MCF 10A (cell line): ENCODE data around the gene DIO1. TPM values are rescaled to one million over a fixed set of nuclear protein-coding genes. Genes with fewer than 3 reads are reported as not detected.

Source experiments
- BruUV-seq: library from RNA; stranded (reverse); fragments of 400-500 nt; replicated peaks from 2 replicates; lab custom pipeline; 2021; lab: Mats Ljungman, UMichigan
- CTCF ChIA-PET: fragments of 300-600 bp; sonication (Branson Sonifier 250); formaldehyde crosslinking; extraction: SDS; loops from one replicate; lab custom pipeline; 2021; ENCODE audit warnings: antibody characterized with exemption, inconsistent platforms; lab: Yijun Ruan, JAX
- POLR2A ChIA-PET: fragments of 300-600, 350-650 bp; sonication (Branson Sonifier 250); formaldehyde crosslinking; extraction: SDS; loops from one replicate; lab custom pipeline; 2020; ENCODE audit warnings: antibody characterized with exemption, inconsistent platforms; lab: Yijun Ruan, JAX
- DNase-seq: peaks from one replicate; pipeline ENCODE4 v3.0.0-alpha.2; 2018; ENCODE audit not compliant: unreplicated experiment
- H3K27ac Mint-ChIP-seq: one replicate; pipeline ENCODE4 v1.8.0; 2022; ENCODE audit warnings: mild to moderate bottlenecking, low read depth, mixed read lengths; ENCODE audit not compliant: unreplicated experiment
- H3K27me3 Mint-ChIP-seq: one replicate; pipeline ENCODE4 v1.8.0; 2022; ENCODE audit warnings: mixed read lengths; ENCODE audit not compliant: insufficient read depth, unreplicated experiment
- H3K36me3 Mint-ChIP-seq: one replicate; pipeline ENCODE4 v1.8.0; 2022; ENCODE audit warnings: mild to moderate bottlenecking, moderate library complexity, mixed read lengths; ENCODE audit not compliant: insufficient read depth, unreplicated experiment
- H3K4me1 Mint-ChIP-seq: one replicate; pipeline ENCODE4 v1.8.0; 2022; ENCODE audit warnings: mixed read lengths; ENCODE audit not compliant: insufficient read depth, unreplicated experiment
- H3K4me3 Mint-ChIP-seq: one replicate; pipeline ENCODE4 v1.8.0; 2022; ENCODE audit warnings: mild to moderate bottlenecking, moderate library complexity, mixed read lengths; ENCODE audit not compliant: unreplicated experiment
- H3K9me3 Mint-ChIP-seq: one replicate; pipeline ENCODE4 v1.8.0; 2022; ENCODE audit warnings: mixed read lengths; ENCODE audit not compliant: unreplicated experiment
- intact Hi-C: fragments of 100-400 bp; cut with micrococcal nuclease; formaldehyde crosslinking; loops from 2 replicates; pipeline ENCODE4 v1.14.1; 2022
- total RNA-seq: library from RNA; stranded (reverse); gene quantifications from 2 replicates; pipeline ENCODE4 v1.2.3, GENCODE V29; 2022
- TF ChIP-seq, protein P1 (sequence below): fragments of 200-600 bp; IDR thresholded peaks from one replicate; pipeline ENCODE4 v1.8.0; 2022; ENCODE audit warnings: antibody characterized with exemption, mild to moderate bottlenecking; ENCODE audit not compliant: unreplicated experiment

DIO1 gene
- total RNA-seq, 1 experiment from 2014 or later: not detected

DNA sequence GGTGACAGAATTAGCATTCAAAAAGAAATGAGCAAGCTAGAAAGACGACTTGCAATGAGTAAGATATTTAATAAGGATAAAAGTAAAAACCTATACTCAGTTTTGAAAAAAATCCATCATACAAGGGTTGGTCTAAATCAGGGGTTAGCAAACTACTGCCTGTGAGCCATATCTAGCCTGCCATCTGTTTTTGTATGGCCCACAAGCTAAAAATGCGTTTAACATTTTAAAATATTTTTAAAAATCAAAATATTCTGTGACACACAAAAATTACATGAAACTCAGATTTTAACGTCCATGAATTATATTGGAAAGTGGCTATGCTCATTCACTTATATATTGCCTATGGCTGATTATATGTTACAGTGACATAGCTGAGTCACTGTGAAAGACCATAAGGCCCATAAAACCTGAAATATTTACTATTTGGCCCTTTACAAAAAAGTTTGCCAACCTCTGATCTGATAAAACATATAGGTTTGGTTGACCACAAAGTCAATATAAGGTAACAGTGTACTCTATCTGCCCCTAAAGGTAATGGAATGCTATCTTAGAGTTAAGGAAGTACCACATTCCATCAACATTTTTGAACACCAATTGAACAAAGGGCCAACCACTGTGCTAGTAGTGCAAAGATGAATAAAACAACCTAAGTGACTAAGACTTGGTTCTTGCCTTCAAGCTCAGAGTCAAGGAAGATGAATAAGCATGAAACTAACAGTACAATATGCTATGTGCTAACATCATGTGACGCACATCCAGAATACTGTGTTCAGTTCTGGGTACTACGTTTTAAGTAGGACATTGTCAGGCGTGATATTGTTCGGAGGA is 48.4 kb downstream of the DIO1 start:
- Mint-ChIP-seq H3K9me3 (no peaks in the 10 kb centered on the region), H3K27ac (no peak overlapping the region), H3K4me3 (no peak overlapping the region), H3K27me3 (no peaks in the 10 kb centered on the region), H3K36me3 (peaks cover 23% of the 10 kb centered on the region), H3K4me1 (peaks cover 37% of the 10 kb centered on the region)
- ChIA-PET CTCF (interaction anchor here (0.6 to 1.0 kb wide), 2 partner anchors 17 to 1891 kb away, joined by 3 read pairs; no protein-coding TSS in a partner anchor), POLR2A (interaction anchor here (1.0 to 1.1 kb wide), 2 partner anchors 18 to 22 kb away, joined by 3 to 4 read pairs; no protein-coding TSS in a partner anchor)
- intact Hi-C loops: no loop called here
- TF ChIP-seq, protein P1, sequence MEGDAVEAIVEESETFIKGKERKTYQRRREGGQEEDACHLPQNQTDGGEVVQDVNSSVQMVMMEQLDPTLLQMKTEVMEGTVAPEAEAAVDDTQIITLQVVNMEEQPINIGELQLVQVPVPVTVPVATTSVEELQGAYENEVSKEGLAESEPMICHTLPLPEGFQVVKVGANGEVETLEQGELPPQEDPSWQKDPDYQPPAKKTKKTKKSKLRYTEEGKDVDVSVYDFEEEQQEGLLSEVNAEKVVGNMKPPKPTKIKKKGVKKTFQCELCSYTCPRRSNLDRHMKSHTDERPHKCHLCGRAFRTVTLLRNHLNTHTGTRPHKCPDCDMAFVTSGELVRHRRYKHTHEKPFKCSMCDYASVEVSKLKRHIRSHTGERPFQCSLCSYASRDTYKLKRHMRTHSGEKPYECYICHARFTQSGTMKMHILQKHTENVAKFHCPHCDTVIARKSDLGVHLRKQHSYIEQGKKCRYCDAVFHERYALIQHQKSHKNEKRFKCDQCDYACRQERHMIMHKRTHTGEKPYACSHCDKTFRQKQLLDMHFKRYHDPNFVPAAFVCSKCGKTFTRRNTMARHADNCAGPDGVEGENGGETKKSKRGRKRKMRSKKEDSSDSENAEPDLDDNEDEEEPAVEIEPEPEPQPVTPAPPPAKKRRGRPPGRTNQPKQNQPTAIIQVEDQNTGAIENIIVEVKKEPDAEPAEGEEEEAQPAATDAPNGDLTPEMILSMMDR: no peak
- no peak for DNase-seq
- BruUV-seq: no TSS peak

DNA sequence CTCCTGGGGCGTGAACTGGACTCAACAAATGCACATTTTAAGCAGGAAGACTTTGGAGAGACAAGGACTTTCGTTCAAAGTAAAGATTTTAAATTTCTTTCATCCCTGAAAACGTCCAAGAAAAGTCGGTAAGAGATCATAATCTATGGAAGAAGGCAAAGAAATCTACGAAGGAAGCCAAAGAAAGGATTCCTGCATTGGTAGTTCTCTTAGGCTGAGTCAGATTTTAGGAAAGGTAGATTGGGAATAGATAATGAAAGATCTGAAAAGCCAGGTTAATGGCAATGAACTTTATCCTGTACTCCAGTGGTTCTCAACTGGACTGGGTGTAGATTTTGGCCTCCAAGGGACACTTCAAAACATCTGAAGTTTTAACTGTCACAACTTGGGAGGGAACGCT is 49.1 kb downstream of the DIO1 start:
- ChIA-PET CTCF (interaction anchor here (0.7 to 3.1 kb wide), 3 partner anchors 19 to 892 kb away, joined by 3 to 27 read pairs (median 3); no protein-coding TSS in a partner anchor), POLR2A (no interaction called here)
- DNase-seq: no peak
- Mint-ChIP-seq H3K36me3 (peaks cover 16% of the 10 kb centered on the region), H3K4me1 (peaks cover 34% of the 10 kb centered on the region), H3K27me3 (no peaks in the 10 kb centered on the region), H3K4me3 (no peak overlapping the region), H3K9me3 (no peaks in the 10 kb centered on the region), H3K27ac (no peak overlapping the region)
- intact Hi-C loops: no loop called here
- BruUV-seq: no TSS peak
- TF ChIP-seq, protein P1: no peak

DNA sequence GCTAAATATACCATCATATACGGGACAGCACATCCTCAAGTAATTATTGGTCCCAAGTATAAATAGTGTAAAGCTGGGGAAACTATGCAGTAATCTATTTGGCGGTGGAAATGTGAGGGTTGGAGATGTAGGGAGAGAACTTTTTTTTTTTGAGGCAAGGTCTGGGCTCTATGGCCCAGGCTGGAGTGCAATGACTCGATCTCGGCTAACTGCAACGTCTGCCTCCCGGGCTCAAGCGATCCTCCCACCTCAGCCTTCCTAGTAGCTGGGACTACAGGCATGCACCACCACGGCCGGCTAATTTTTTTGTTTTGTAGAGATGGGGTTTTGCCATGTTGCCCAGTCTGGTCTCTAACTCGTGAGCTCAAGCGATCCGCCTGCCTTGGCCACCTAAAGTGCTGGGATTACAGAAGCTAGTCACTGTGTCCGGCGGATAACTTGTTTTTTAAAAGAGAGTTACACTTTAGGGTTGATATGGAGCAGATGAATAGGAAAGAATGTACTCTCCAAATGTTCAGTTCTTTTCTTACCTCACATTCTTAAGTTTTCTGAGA is 49.6 kb downstream of the DIO1 start:
- DNase-seq: no peak
- Mint-ChIP-seq H3K9me3 (no peaks in the 10 kb centered on the region), H3K36me3 (peaks cover 12% of the 10 kb centered on the region), H3K4me3 (no peak overlapping the region), H3K27me3 (no peaks in the 10 kb centered on the region), H3K27ac (no peak overlapping the region), H3K4me1 (peaks cover 31% of the 10 kb centered on the region)
- TF ChIP-seq, protein P1: no peak
- BruUV-seq: no TSS peak
- CTCF ChIA-PET: interaction anchor here (0.7 to 3.1 kb wide), 3 partner anchors 20 to 893 kb away, joined by 3 to 27 read pairs (median 3); no protein-coding TSS in a partner anchor
- POLR2A ChIA-PET: interaction anchor here (2.6 to 3.2 kb wide), 2 partner anchors 9 to 64 kb away, joined by 12 to 13 read pairs; no protein-coding TSS in a partner anchor
- intact Hi-C loops: no loop called here
